Gastrocnemius medialis (tissue), 4 donors: ENCODE measurements around the gene FSIP1.

Experiments
- POLR2A ChIP-seq, 2 donors: fragments of 450-650 bp; IDR thresholded peaks; one replicate each; pipeline ENCODE4 v1.6.1; 2017; ENCODE audit warnings: antibody characterized with exemption in 2 of 2, mild to moderate bottlenecking in 2 of 2, moderate library complexity in 2 of 2
- TF ChIP-seq, protein P1 (sequence below), 5 experiments: fragments of 450-650 bp in 3 of 5; fragments of 200-600 bp in 2 of 5; sonication (generic) in 2 of 5; IDR thresholded peaks in 4 of 5; conservative IDR thresholded peaks in 1 of 5; 1 replicate in 4 of 5; 2 replicates in 1 of 5; pipeline ENCODE4 v1.5.1; 2016 to 2019; ENCODE audit warnings: antibody characterized with exemption in 5 of 5, mild to moderate bottlenecking in 3 of 5, moderate library complexity in 3 of 5

DNA sequence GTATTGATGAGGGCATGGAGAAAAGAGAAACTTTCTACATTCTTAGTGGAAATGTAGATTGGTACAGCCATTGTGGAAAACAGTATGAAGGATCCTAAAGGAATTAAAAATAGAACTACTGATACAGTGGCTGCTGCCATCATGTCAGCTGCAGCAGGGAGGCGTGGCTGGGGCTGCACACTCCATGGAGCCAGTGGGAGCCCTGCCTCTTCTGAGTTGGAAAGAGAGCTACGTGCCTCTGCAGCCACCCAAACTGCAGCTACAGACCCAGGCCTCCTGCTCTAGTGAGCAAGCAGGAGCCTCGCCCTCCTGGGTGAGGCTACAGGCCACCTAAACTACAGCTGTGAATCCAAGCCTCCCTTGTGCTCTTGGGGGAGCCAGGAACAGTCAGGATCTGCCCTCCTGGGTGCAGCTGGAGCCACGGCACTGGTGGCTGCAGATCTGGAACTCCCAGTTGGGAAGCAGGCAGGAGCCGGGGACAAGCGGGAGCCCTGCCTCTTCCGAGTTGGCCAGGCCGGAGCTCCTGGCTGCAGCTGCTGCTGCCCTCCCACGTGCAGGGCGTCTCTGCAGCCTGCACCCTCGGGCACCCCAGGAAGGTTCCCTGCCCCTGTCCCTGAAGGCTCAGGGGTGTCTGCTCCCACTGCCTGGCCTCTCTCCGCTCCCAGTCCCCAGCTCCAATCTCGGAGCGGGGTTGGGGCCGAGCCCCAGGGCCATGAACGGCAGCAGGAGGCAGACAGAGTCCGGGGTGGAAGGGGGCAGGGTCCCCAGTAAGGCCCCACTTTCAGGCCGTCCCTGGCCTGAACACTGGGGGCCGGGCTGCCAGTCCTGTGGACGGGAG lies 137.3 kb downstream of the FSIP1 start:
- TF ChIP-seq, protein P1, sequence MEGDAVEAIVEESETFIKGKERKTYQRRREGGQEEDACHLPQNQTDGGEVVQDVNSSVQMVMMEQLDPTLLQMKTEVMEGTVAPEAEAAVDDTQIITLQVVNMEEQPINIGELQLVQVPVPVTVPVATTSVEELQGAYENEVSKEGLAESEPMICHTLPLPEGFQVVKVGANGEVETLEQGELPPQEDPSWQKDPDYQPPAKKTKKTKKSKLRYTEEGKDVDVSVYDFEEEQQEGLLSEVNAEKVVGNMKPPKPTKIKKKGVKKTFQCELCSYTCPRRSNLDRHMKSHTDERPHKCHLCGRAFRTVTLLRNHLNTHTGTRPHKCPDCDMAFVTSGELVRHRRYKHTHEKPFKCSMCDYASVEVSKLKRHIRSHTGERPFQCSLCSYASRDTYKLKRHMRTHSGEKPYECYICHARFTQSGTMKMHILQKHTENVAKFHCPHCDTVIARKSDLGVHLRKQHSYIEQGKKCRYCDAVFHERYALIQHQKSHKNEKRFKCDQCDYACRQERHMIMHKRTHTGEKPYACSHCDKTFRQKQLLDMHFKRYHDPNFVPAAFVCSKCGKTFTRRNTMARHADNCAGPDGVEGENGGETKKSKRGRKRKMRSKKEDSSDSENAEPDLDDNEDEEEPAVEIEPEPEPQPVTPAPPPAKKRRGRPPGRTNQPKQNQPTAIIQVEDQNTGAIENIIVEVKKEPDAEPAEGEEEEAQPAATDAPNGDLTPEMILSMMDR (IDR thresholded peaks at IDR 0.05 in 4 of 5, conservative IDR thresholded peaks at IDR 0.05 in 1 of 5) = no peak
- no peak for TF ChIP-seq POLR2A (IDR thresholded peaks at IDR 0.05)
